ENCODE results near the gene VDR.

VDR gene

DNA sequence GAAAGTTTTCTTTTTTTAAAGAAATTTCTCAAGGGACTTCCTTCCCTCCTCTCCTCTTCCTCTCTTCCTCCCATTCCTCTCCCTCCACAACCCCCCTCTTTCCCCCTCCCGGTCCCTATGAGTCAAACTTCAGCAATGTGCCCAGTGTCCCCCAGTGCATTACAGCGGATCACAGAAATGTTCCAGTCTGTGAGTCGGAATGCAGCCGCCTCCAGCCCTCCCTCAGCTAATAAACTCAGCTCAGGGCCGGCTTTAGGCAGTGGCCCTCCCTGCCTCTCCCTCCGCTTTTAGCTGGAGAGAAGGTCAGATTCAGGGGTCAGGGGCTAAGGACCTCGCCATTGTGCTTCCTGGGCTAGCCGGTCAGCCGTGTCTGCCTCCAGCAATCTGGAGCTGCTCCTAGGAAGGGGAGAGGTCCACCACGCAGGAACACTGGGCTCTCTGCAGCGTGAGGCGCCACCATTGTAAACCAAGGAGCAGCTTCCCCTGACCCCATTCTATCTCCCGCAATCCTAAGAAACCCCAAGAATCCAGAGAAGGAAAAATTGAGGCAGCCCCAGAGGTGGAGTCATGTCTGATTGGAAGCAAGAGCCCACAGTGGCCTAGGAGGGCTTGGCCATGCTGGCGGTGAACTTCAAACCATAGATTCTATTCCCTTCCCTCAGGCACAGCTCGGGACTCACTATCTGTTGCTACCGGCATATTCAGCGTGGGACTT is 84.0 kb downstream of the VDR start:
- no peaks in the 10 kb centered on the region for H3K27me3 ChIP-seq (ENCODE audit: insufficient read depth, low read length, poor library complexity, severe bottlenecking)
- H4K20me1 ChIP-seq (ENCODE audit: insufficient read depth, low read length, poor library complexity, severe bottlenecking) = peaks cover 27% of the 10 kb centered on the region
- H3K4me2 ChIP-seq (ENCODE audit: low read depth, low read length, poor library complexity, severe bottlenecking) = peak overlapping the region; percentile 99
- H3F3A ChIP-seq (ENCODE audit: low read depth) = peaks cover 5% of the 10 kb centered on the region; the same call in 1 of the 2 replicates
- 0 out of 2 replicates have a peak overlapping the region, but pooled peaks have one; percentile 78 for H2AFZ ChIP-seq (ENCODE audit: low read length)
- H3K4me3 ChIP-seq (ENCODE audit: low read length, poor library complexity, severe bottlenecking) = peak overlapping the region; percentile 91
- no peaks in the 10 kb centered on the region for H3K9me2 ChIP-seq (replicated peaks; ENCODE audit: low read depth, low read length)
- H3K9ac ChIP-seq (ENCODE audit: low read depth, low read length, poor library complexity, severe bottlenecking) = peak overlapping the region; percentile 91
- H3K79me2 ChIP-seq (ENCODE audit: insufficient read depth, low read length) = peaks cover 49% of the 10 kb centered on the region
- H3K36me3 ChIP-seq (ENCODE audit: insufficient read depth, low read length) = no peaks in the 10 kb centered on the region
- H3K4me1 ChIP-seq (ENCODE audit: insufficient read depth, low read length, poor library complexity, severe bottlenecking) = peaks cover 53% of the 10 kb centered on the region
- no peaks in the 10 kb centered on the region for H3K9me3 ChIP-seq (ENCODE audit: insufficient read depth, low read depth, low read length)
- TF ChIP-seq, protein P1, sequence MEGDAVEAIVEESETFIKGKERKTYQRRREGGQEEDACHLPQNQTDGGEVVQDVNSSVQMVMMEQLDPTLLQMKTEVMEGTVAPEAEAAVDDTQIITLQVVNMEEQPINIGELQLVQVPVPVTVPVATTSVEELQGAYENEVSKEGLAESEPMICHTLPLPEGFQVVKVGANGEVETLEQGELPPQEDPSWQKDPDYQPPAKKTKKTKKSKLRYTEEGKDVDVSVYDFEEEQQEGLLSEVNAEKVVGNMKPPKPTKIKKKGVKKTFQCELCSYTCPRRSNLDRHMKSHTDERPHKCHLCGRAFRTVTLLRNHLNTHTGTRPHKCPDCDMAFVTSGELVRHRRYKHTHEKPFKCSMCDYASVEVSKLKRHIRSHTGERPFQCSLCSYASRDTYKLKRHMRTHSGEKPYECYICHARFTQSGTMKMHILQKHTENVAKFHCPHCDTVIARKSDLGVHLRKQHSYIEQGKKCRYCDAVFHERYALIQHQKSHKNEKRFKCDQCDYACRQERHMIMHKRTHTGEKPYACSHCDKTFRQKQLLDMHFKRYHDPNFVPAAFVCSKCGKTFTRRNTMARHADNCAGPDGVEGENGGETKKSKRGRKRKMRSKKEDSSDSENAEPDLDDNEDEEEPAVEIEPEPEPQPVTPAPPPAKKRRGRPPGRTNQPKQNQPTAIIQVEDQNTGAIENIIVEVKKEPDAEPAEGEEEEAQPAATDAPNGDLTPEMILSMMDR (conservative IDR thresholded peaks at IDR 0.05; ENCODE audit: low read length) = no peak
- TF ChIP-seq EZH2phosphoT487 (IDR thresholded peaks at IDR 0.05; ENCODE audit: borderline replicate concordance) = no peak

DNA sequence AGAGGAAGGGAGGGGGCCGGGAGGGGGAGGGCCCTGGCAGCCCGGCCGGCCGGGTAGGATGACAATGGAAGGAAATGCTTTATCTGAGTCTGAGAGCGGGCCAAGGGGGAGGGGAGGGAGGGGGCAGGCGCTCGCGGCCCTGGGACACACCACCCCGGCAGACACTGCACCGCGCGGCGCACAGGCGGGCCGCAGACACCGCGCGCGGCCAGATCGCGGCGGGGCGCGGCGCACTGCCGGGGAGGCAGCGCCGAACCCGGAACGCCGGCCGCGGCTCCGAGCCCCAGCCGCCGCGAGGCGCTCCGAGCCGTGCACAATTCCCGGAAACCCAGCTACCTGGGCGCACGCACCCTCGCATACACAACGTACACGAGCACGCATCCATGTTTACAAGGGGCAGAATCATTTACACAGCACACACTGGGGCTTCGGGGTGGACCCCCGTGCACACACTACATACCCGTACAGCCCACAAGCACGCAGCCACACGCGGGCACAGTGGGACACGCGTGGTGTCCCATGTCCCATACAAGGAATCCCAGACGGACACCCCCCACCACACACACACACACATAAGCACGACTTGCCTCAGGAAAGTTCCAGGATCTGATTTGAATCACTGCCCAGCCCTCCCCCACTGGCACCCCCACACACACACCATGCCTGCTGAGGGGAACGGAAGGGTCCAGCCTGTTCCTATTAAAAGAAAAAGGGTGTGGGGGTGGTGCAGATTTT is 84.7 kb downstream of the VDR start, which contains the start of gene HDAC7:
Gene HDAC7 (minus strand): TSS at position 8 of the 735 bp plus-strand sequence. CDS start 118 bp downstream, outside the sequence.
- Histone ChIP-seq H3K79me2 (ENCODE audit: insufficient read depth, low read length) (peaks cover 57% of the 10 kb centered on the region), H3K9me2 (replicated peaks; ENCODE audit: low read depth, low read length) (no peaks in the 10 kb centered on the region), H3K4me1 (ENCODE audit: insufficient read depth, low read length, poor library complexity, severe bottlenecking) (peaks cover 55% of the 10 kb centered on the region), H3F3A (ENCODE audit: low read depth) (peaks cover 5% of the 10 kb centered on the region; the same call in 1 of the 2 replicates), H2AFZ (ENCODE audit: low read length) (peak within 1 kb of the TSS; percentile 78), H3K36me3 (ENCODE audit: insufficient read depth, low read length) (no peaks in the 10 kb centered on the region), H3K4me2 (ENCODE audit: low read depth, low read length, poor library complexity, severe bottlenecking) (peak within 1 kb of the TSS; percentile 99), H3K9ac (ENCODE audit: low read depth, low read length, poor library complexity, severe bottlenecking) (peak within 1 kb of the TSS; percentile 91), H3K4me3 (ENCODE audit: low read length, poor library complexity, severe bottlenecking) (peak within 1 kb of the TSS; percentile 91), H4K20me1 (ENCODE audit: insufficient read depth, low read length, poor library complexity, severe bottlenecking) (peaks cover 28% of the 10 kb centered on the region), H3K9me3 (ENCODE audit: insufficient read depth, low read depth, low read length) (no peaks in the 10 kb centered on the region), H3K27me3 (ENCODE audit: insufficient read depth, low read length, poor library complexity, severe bottlenecking) (no peaks in the 10 kb centered on the region)
- TF ChIP-seq, protein P1 (conservative IDR thresholded peaks at IDR 0.05; ENCODE audit: low read length) = no peak
- TF ChIP-seq EZH2phosphoT487 (IDR thresholded peaks at IDR 0.05; ENCODE audit: borderline replicate concordance) = no peak

DNA sequence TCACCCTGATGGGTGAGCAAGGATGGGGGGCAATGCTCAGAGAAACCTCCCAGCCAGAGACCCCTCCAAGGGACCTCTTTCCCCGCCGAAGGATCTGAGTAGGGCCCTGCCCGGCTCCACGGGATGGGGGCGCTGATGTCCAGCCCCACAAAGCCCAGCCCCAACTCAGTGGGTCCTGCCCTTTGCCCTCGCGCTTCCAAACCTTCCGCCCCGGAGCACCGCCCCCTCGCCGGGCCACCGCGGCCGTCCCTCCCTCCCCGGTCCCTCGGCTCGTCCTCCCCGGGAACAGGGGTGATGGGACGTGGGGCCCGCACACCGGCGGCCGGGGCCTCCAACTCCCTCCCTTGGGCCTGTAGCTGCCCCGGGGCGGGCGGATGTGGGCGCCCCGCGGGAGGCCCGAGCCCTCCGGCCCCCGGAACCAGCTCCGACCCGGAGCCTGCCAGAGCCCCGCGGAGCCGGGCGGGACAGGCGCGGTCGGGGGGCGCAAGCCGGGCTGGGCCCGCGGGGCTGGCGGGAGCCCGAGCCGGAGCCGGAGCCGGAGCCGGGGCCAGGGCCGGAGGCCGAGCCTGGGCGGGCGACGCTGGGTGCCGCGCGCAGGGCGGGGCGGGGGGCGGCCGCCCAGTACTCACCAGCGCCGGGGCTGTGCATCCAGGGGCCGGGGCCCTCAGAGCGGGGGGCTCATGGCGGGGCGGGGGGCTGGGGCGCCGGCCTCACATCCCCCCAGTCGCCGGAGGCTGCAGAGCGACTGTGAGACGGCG is 85.5 kb downstream of the VDR start:
- peaks cover 32% of the 10 kb centered on the region for H4K20me1 ChIP-seq (ENCODE audit: insufficient read depth, low read length, poor library complexity, severe bottlenecking)
- H3K9me2 ChIP-seq (replicated peaks; ENCODE audit: low read depth, low read length) = no peaks in the 10 kb centered on the region
- H2AFZ ChIP-seq (ENCODE audit: low read length) = no peak overlapping the region; the same call in 1 of the 2 replicates
- no peaks in the 10 kb centered on the region for H3K9me3 ChIP-seq (ENCODE audit: insufficient read depth, low read depth, low read length)
- no peak for TF ChIP-seq EZH2phosphoT487 (IDR thresholded peaks at IDR 0.05; ENCODE audit: borderline replicate concordance)
- TF ChIP-seq, protein P1 (conservative IDR thresholded peaks at IDR 0.05; ENCODE audit: low read length) = peak; percentile 48
- peak overlapping the region; percentile 91 for H3K4me3 ChIP-seq (ENCODE audit: low read length, poor library complexity, severe bottlenecking)
- peaks cover 5% of the 10 kb centered on the region; the same call in 1 of the 2 replicates for H3F3A ChIP-seq (ENCODE audit: low read depth)
- no peaks in the 10 kb centered on the region for H3K27me3 ChIP-seq (ENCODE audit: insufficient read depth, low read length, poor library complexity, severe bottlenecking)
- peaks cover 64% of the 10 kb centered on the region for H3K79me2 ChIP-seq (ENCODE audit: insufficient read depth, low read length)
- peak overlapping the region; percentile 91 for H3K9ac ChIP-seq (ENCODE audit: low read depth, low read length, poor library complexity, severe bottlenecking)
- H3K4me2 ChIP-seq (ENCODE audit: low read depth, low read length, poor library complexity, severe bottlenecking) = peak overlapping the region; percentile 99
- H3K4me1 ChIP-seq (ENCODE audit: insufficient read depth, low read length, poor library complexity, severe bottlenecking) = peaks cover 55% of the 10 kb centered on the region
- no peaks in the 10 kb centered on the region for H3K36me3 ChIP-seq (ENCODE audit: insufficient read depth, low read length)

Data from Loucy (cell line).